RCC 7860 (cell line): ENCODE data around the gene GAS2.
"Not testable (repeated sequence)": the region's sequence is repeated elsewhere in the genome, so short reads cannot be mapped to it uniquely, and the experiment has no call there.

Source experiments
- DNase-seq: peaks from one replicate; pipeline ENCODE4 v3.0.0-alpha.2; 2015; ENCODE audit warnings: low spot score
- FAIRE-seq: peaks from 2 replicates; lab custom pipeline; 2012; peaks lifted over from hg19 to GRCh38; lab: Jason Lieb, UNC

The GAS2 gene

GRCh38 chr11:22666325-22666687 lies at the start of gene GAS2:
TSS of gene GAS2 (plus strand) at chr11:22666611. CDS start at chr11:22674870, 8,259 bp downstream.
- FAIRE-seq: no peak
- DNase-seq: no peak

GRCh38 chr11:22617868-22618267 lies 48.5 kb upstream of the GAS2 start:
- no peak for FAIRE-seq
- DNase-seq: no peak

GRCh38 chr11:22624742-22625447 lies 41.5 kb upstream of the GAS2 start:
- FAIRE-seq (no peak), DNase-seq (peak; percentile 33)

DNA sequence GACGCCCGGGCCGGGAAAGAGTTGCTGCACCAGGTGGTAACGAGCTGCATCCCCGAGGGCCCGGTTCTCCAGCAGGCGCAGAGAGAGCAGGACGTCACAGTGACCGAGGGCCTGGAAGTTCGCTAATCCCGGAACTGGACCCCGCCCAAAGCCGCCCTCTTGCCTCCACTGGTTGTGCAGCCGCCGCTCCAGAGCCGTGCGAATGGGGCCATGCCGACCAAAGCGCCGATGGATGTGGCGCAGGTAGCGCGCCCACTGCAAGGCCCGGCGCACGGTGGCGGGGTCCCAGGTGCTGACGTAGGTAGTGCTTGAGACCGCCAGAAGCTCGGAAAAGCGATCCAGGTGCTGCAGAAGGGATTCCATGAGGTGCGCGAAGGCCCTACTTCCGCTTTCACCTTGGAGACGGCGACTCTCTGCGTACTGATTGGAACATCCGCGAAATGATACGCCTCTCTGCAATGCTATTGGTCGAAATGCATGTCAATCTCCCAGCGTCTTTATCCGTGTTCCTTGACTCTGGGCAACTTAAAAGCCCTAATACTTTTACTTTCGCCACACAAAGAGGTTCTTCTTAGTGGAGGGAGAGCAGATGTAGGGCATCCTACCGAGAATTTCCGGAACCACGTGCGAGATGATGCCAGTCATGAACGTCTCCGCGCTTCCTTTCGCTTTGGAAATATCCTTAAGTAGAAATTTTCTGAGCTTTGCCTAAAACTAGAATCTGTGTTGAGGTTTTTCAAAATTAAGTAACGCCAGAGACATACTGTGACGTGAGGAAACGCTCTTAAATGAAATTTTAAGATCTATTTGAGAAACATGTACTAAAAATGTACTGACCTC lies 40.7 kb upstream of the GAS2 start, which contains the start of gene FANCF:
TSS of gene FANCF (minus strand) at position 376 of the 840 bp plus-strand sequence. CDS start at position 363, 13 bp downstream.
- DNase-seq (peak; percentile 91), FAIRE-seq (peak; percentile 35)

GRCh38 chr11:22626573-22627239 lies 39.7 kb upstream of the GAS2 start:
- DNase-seq: no peak
- FAIRE-seq: no peak

GRCh38 chr11:22627421-22627820 lies 39.0 kb upstream of the GAS2 start:
- FAIRE-seq (no peak), DNase-seq (no peak)

DNA sequence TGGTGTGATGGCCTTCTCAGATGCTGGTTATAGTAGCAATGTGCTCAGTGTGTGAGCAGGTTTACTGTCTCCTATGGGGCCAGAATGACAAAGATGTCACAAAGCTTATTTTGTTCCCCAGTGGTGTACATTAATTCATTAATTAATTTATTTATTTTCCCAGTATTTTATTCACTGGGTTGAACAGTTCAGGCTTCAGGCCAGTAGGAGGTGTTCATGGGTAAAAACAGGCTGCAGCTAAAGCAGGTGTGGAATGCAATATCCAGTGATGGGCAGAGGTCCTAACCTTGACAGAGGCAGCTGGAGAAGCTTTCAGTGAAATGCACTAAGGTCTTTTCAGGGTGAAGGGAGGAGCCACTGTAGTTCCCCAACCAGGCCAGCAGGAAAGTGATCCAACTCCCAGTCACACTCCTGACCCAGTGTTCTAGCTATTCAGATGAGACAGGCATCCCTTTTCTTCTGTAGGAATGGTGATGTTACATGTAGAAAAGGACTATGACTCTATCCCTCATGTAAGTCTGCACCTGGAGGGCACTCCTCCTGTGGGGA lies 33.0 kb upstream of the GAS2 start:
- DNase-seq (no peak), FAIRE-seq (no peak)

DNA sequence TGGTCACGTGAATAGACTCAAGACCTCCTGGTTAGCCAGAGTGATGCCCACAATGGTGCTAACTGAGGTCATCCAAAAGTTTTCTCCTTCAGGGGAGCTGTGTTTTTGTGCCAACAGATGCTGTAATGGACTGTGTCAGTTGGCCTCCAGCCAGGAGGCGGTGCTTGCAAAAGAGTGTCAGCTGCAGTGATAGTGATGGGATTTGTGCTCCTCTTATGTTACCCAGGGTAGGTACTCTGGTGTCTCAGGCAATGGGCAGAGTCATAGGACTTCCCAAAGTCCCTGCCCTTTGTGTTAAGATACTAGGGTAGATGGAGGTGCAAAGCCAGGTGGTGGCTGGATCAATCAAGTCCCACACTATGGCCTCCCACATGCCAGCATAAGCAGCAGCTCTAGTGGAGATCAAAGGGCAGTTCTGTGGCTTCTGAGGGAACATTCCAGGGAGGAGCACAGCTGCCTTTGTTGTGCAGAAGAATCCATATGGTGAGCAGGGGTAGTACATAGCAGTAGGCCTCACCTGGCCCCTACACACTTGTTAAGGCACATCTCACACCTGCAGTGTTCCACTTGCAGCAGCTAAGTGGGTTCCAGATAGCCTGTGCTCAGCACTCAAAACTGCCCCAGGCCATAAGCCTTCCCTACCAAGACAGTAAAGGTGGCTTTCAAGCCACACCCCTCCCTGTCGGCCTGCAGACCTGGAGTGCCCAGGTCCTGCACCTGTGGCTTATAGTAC lies 31.3 kb upstream of the GAS2 start:
- DNase-seq: no peak
- no peak for FAIRE-seq

DNA sequence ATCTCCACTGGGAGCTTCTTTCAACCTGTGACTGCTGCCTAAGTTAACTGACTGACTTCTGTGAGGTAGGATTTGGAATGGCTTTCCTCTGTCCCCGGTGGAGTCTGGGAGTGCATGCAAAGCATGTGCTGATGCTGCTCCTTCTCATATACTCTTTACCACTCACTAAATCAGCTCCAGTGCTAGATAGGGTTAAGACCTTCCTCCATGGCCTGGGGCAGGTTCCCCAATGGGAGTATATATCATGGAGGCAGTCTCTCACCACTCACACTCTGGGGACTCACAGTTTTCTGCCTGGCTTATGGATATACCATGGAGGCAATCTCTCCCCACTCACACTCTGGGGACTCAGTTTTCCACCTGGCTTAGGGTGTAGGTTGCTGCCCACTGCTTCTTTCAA lies 30.7 kb upstream of the GAS2 start:
- DNase-seq: no peak
- no peak for FAIRE-seq

- FAIRE-seq: no peak
- no peak for DNase-seq
Measured at GRCh38 chr11:22640862-22641261, 25.5 kb upstream of the GAS2 start.

- DNase-seq: no peak
- FAIRE-seq: no peak
Measured at GRCh38 chr11:22641559-22641958, 24.9 kb upstream of the GAS2 start.

GRCh38 chr11:22652346-22652745 lies 14.1 kb upstream of the GAS2 start:
- not testable (repeated sequence) for DNase-seq, FAIRE-seq

DNA sequence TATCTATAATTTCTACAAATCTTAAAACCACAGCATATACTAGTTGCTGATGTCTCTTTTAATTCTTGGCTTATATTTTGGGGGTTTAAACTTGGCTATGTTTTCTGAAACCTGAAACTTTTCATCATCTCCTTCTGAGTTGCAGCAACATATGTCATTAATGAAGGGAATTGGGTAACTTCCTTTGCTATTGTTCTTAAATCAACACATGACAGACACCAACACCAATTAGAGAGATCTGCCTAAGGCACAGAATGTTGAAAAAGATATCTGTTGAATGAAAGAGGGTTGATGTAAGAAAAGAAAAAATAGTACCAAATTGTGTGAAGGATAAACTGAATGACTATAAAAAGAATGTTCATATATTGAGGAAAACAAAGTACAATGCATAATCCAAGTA lies 10.3 kb upstream of the GAS2 start:
- DNase-seq: no peak

DNA sequence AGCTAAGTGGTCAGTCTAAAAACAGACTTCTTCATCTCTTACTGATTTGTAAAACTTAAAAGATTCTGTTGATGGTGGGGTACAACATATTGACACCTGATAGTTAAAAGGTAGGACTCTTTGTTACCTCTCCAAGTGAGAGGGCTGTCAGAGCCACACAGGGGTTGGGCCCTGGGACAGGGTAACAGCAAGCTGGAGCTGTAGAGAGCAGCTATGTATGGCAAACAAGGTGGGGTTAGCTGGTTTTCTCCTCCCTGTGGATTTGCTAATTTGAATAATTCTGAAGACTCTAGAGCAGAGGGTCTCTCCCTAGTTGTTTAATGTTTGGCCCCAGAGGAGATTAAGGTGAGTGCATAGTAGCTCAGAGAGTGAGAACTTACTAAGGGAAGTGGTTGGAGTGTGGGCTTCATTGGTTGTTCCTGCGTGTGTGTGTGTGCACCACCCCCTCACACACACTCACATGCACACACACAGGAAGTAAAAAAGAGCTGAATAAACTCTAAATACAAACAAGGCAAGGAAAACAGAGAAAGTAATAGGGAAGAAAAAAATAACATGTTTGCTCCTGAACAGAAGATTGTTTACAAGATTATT lies 9.2 kb upstream of the GAS2 start:
- FAIRE-seq: no peak
- no peak for DNase-seq

More for the DNA sequence above, 10.3 kb upstream of the GAS2 start:
- FAIRE-seq: no peak

GRCh38 chr11:22659783-22660182 lies 6.6 kb upstream of the GAS2 start:
- DNase-seq (no peak), FAIRE-seq (no peak)

GRCh38 chr11:22666688-22667439 lies 453 bp downstream of the GAS2 start:
- FAIRE-seq (no peak), DNase-seq (no peak)

GRCh38 chr11:22668005-22668796 lies 1.8 kb downstream of the GAS2 start:
- FAIRE-seq (no peak), DNase-seq (no peak)

DNA sequence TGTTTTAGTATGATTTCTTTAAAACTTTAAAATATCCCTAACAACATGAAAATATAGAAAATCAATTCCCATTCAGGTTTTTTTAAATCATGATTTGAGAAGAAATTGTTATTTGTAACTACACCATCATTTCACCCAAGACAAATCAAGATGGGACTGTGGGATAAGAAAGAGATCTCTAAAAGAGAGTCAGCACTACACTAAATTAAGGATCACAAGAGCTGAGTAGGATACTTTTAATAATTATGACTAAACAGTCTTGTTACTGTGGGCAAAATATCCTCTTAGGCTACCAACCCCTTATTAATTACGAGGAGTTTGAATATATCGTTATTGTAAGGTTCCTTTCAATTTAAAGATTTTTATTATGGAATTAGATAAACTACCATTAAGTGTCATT lies 3.0 kb downstream of the GAS2 start:
- no peak for DNase-seq
- FAIRE-seq: no peak

DNA sequence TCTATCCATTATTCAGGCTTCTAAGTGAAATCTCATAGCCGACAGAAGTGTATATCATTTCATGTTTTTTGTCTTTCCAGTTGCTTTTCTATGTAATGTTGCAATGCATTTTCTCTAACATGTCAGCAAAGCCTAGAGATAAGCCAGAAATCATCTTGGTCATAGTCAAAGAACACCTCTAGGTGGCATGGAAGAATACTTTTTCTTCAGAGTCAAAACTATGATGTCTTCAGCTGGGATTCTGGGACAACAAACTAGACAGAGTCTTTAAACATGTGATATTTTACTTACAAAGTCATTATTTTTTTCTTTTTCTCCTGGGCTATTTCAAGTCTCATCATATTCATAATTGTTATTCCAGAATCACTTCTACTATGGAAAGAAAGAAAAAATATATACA lies 4.4 kb downstream of the GAS2 start:
- no peak for DNase-seq
- no peak for FAIRE-seq
